GM19328 (cell line): ENCODE results near the gene KLK11.

Experiments
- ATAC-seq: cut with Tn5 transposase; IDR thresholded peaks from one replicate; pipeline ENCODE4 v1.9.1; 2021; ENCODE audit warnings: mild to moderate bottlenecking, moderate library complexity; ENCODE audit not compliant: unreplicated experiment

Gene KLK11

GRCh38 chr19:50974702-50975556, 51.5 kb downstream of the KLK11 start:
- ATAC-seq, result no peak

DNA sequence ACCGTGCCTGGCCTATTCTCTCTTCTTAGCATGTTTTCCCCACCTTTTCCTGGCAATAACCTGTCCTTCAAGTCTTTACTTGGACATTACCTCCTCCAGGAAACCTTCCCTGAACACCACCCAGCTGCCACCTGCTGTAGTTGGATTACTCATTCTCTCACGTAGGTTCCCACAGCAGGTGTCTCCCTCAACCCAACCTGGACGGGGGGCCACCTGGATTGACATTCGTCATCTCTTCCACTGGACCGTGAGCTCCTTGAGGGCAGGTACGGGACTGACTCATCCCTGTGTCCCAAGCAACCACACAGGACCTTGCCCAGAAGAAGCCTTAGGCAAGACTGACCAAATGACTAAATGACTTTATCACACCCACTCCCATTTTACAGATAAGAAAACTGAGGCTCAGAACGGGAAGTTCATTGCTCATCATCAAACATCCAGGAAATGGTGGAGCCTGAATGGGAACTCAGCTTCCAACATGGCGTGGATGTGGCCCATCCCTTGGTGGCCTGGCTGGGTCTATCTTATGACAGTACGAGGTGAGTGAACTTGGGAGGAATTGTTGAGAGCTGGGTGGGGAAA, 53.5 kb downstream of the KLK11 start:
- no peak for ATAC-seq
